Ovary (tissue), 1 donor: ENCODE results near the gene METTL26.

Source experiments
- EP300 ChIP-seq: sonication (generic); formaldehyde crosslinking; IDR thresholded peaks from one replicate; pipeline ENCODE4 v1.6.1; 2017; ENCODE audit warnings: antibody characterized with exemption
- POLR2A ChIP-seq: fragments of 450-650 bp; IDR thresholded peaks from one replicate; pipeline ENCODE4 v1.6.1; 2017; ENCODE audit warnings: antibody characterized with exemption, mild to moderate bottlenecking, moderate library complexity

DNA sequence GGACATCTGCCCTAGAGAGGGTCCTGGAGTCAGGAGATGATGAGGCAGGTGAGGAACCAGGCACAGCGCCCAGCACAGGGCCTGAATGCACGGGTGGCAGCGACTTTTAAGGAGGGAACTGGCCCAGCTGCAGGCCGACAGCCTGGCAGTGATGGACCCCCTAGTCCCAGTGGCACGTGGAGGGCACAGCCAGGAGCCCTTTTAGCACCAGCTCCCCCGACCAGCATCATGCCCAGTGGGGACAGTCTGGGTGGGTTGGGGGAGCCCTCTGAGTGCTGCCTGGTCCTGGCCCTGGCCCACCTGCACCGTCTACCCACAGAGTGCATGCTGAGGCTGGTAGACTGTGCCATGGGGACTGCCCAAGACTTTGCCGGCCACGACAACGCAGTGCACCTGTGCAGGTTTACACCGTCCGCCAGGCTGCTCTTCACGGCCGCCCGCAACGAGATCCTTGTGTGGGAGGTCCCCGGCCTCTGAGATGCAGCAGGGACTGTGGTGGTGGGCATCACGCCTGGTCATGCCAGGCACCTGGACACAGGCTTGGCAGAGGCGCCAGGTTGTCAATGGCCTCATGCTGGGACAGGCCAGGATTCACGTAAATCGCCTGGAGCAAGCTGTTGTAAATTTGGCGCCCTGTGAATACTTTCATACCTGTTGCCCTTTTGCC is 31.1 kb upstream of the METTL26 start:
- TF ChIP-seq POLR2A (no peak), EP300 (no peak)
